Suprapubic skin (tissue), 4 donors: ENCODE data around the gene MKNK2. TPM values are rescaled to one million over a fixed set of nuclear protein-coding genes. Genes with fewer than 3 reads are reported as not detected.
A peak's percentile ranks its signal among the peaks of the same experiment; 100 is the strongest.
"Not testable (repeated sequence)": the region's sequence is repeated elsewhere in the genome, so short reads cannot be mapped to it uniquely, and the experiment has no call there.

ENCODE experiments used
- DNase-seq, 2 donors: peaks; one replicate each; pipeline ENCODE4 v3.0.0-alpha.2; 2019; ENCODE audit warnings: low spot score in 2 of 2
- H3K27ac ChIP-seq: fragments of 200-600 bp; sonication (generic); one replicate; pipeline ENCODE4 v1.5.1; 2019
- H3K27me3 ChIP-seq: fragments of 200-600 bp; sonication (generic); one replicate; pipeline ENCODE4 v1.5.1; 2019
- H3K36me3 ChIP-seq: fragments of 200-600 bp; sonication (generic); one replicate; pipeline ENCODE4 v1.5.1; 2019
- H3K4me1 ChIP-seq: fragments of 200-600 bp; sonication (generic); one replicate; pipeline ENCODE4 v1.5.1; 2019
- H3K4me3 ChIP-seq: fragments of 200-600 bp; sonication (generic); one replicate; pipeline ENCODE4 v1.5.1; 2019; ENCODE audit warnings: mild to moderate bottlenecking
- H3K9me3 ChIP-seq: fragments of 200-600 bp; sonication (generic); one replicate; pipeline ENCODE4 v1.5.1; 2019
- CTCF ChIP-seq, 2 donors: fragments of 200-600 bp in 1 of 2; fragments of 450-650 bp in 1 of 2; sonication (generic) in 1 of 2; IDR thresholded peaks; one replicate each; pipeline ENCODE4 v1.5.1; 2016 to 2019; ENCODE audit warnings: antibody characterized with exemption in 2 of 2, mild to moderate bottlenecking in 1 of 2, moderate library complexity in 1 of 2
- EP300 ChIP-seq: sonication (generic); formaldehyde crosslinking; IDR thresholded peaks from one replicate; pipeline ENCODE4 v1.6.1; 2017; ENCODE audit warnings: antibody characterized with exemption
- POLR2A ChIP-seq, 2 donors: fragments of 450-650 bp; IDR thresholded peaks; one replicate each; pipeline ENCODE4 v1.6.1; 2017; ENCODE audit warnings: antibody characterized with exemption in 2 of 2, mild to moderate bottlenecking in 2 of 2, moderate library complexity in 2 of 2
- POLR2AphosphoS5 ChIP-seq, 3 donors: sonication (generic); formaldehyde crosslinking; IDR thresholded peaks; one replicate each; pipeline ENCODE4 v1.6.1; 2017; ENCODE audit warnings: antibody characterized with exemption in 3 of 3
- WGBS: methylation state at CpG from one replicate; pipeline ENCODE4 v1.1.5; 2018; 5-methylcytosine and 5-hydroxymethylcytosine counted together
- total RNA-seq, 4 donors: library from RNA; depleted of rRNA; stranded (reverse); fragments of >200 nt; gene quantifications; one replicate each; pipeline ENCODE4 v1.1.0, GENCODE V29; 2016

MKNK2 gene
- total RNA-seq, 4 donors from 2014 or later, result 209 to 249 (median 219) TPM

GRCh38 chr19:2089001-2089711 lies 38.1 kb upstream of the MKNK2 start:
- H3K27ac ChIP-seq, result peak overlapping the region; percentile 65
- TF ChIP-seq EP300, result no peak
- no peak for TF ChIP-seq POLR2A (IDR thresholded peaks at IDR 0.05)
- TF ChIP-seq CTCF (IDR thresholded peaks at IDR 0.05), result no peak
- TF ChIP-seq POLR2AphosphoS5 (IDR thresholded peaks at IDR 0.05), result no peak
- no peak for DNase-seq
- H3K9me3 ChIP-seq, result no peaks in the 10 kb centered on the region
- WGBS, result 42% methylated on average over 12 of the region's 16 CpGs
- H3K36me3 ChIP-seq, result no peaks in the 10 kb centered on the region
- peaks cover 84% of the 10 kb centered on the region for H3K4me1 ChIP-seq
- H3K27me3 ChIP-seq, result no peaks in the 10 kb centered on the region
- no peak overlapping the region for H3K4me3 ChIP-seq

- no peaks in the 10 kb centered on the region for H3K27me3 ChIP-seq
- H3K9me3 ChIP-seq, result no peaks in the 10 kb centered on the region
- H3K27ac ChIP-seq, result peak overlapping the region; percentile 28
- TF ChIP-seq POLR2AphosphoS5 (IDR thresholded peaks at IDR 0.05) (no peak), POLR2A (IDR thresholded peaks at IDR 0.05) (no peak), EP300 (no peak), CTCF (IDR thresholded peaks at IDR 0.05) (no peak)
- WGBS, result 46% methylated on average over 14 of the region's 14 CpGs
- H3K36me3 ChIP-seq, result peaks cover 11% of the 10 kb centered on the region
- H3K4me1 ChIP-seq, result peaks cover 85% of the 10 kb centered on the region
- DNase-seq, result no peak
- H3K4me3 ChIP-seq, result no peak overlapping the region
Measured at GRCh38 chr19:2087621-2088100, 36.6 kb upstream of the MKNK2 start.

GRCh38 chr19:2086695-2087620 lies 35.9 kb upstream of the MKNK2 start:
- Histone ChIP-seq H3K27ac (peak overlapping the region; percentile 28), H3K36me3 (peaks cover 15% of the 10 kb centered on the region), H3K4me1 (peaks cover 85% of the 10 kb centered on the region)
- WGBS, result 50% methylated on average over 13 of the region's 13 CpGs
- not testable (repeated sequence) for DNase-seq, H3K9me3 ChIP-seq, H3K27me3 ChIP-seq, H3K4me3 ChIP-seq

GRCh38 chr19:2084993-2085720 lies 34.1 kb upstream of the MKNK2 start:
- peaks cover 83% of the 10 kb centered on the region for H3K4me1 ChIP-seq
- H3K4me3 ChIP-seq, result peak overlapping the region; percentile 30
- H3K27ac ChIP-seq, result peak overlapping the region; percentile 36
- peak in 1 of 3 donors; percentile 7 for TF ChIP-seq POLR2AphosphoS5 (IDR thresholded peaks at IDR 0.05)
- no peak for TF ChIP-seq EP300
- no peak for TF ChIP-seq POLR2A (IDR thresholded peaks at IDR 0.05)
- no peaks in the 10 kb centered on the region for H3K27me3 ChIP-seq
- peak; percentile 82 to 86 for DNase-seq
- H3K9me3 ChIP-seq, result no peaks in the 10 kb centered on the region
- 67% methylated on average over 27 of the region's 28 CpGs for WGBS
- H3K36me3 ChIP-seq, result peaks cover 18% of the 10 kb centered on the region

- no peak for DNase-seq
- H3K27me3 ChIP-seq, result no peaks in the 10 kb centered on the region
- 56% methylated on average over 6 of the region's 20 CpGs for WGBS
- H3K27ac ChIP-seq, result peak overlapping the region; percentile 36
- TF ChIP-seq EP300, result no peak
- peak overlapping the region; percentile 30 for H3K4me3 ChIP-seq
- H3K36me3 ChIP-seq, result peaks cover 37% of the 10 kb centered on the region
- H3K9me3 ChIP-seq, result no peaks in the 10 kb centered on the region
- peaks cover 71% of the 10 kb centered on the region for H3K4me1 ChIP-seq
Measured at GRCh38 chr19:2083174-2083854, 32.3 kb upstream of the MKNK2 start.
